HG02981 (cell line): Measurements from ENCODE around the gene NOD2.

Experiments used
- ATAC-seq: cut with Tn5 transposase; IDR thresholded peaks from one replicate; pipeline ENCODE4 v1.9.1; 2021; ENCODE audit warnings: mild to moderate bottlenecking, moderate library complexity; ENCODE audit not compliant: unreplicated experiment

NOD2 gene

GRCh38 chr16:50690177-50690576 lies 3.2 kb upstream of the NOD2 start:
- ATAC-seq, result no peak

- ATAC-seq, result no peak
Observed at GRCh38 chr16:50692644-50692998, 785 bp upstream of the NOD2 start.

GRCh38 chr16:50694206-50694605 lies 800 bp downstream of the NOD2 start:
- no peak for ATAC-seq

GRCh38 chr16:50695017-50696000 lies 1.9 kb downstream of the NOD2 start:
- ATAC-seq, result no peak

GRCh38 chr16:50696126-50696525 lies 2.7 kb downstream of the NOD2 start:
- ATAC-seq, result peak; percentile 19

GRCh38 chr16:50696575-50697420 lies 3.4 kb downstream of the NOD2 start:
- peak; percentile 65 for ATAC-seq

- ATAC-seq, result no peak
Observed at GRCh38 chr16:50697421-50697715, 4.0 kb downstream of the NOD2 start.

- ATAC-seq, result peak; percentile 38
Observed at GRCh38 chr16:50697881-50698767, 4.7 kb downstream of the NOD2 start.

- ATAC-seq, result no peak
Observed at GRCh38 chr16:50699326-50700159, 6.1 kb downstream of the NOD2 start.

GRCh38 chr16:50702725-50703124 lies 9.3 kb downstream of the NOD2 start:
- ATAC-seq, result no peak

- ATAC-seq, result no peak
Observed at GRCh38 chr16:50704245-50704644, 10.8 kb downstream of the NOD2 start.

- ATAC-seq, result no peak
Observed at GRCh38 chr16:50705436-50706110, 12.2 kb downstream of the NOD2 start.

GRCh38 chr16:50706250-50706649 lies 12.8 kb downstream of the NOD2 start:
- ATAC-seq, result no peak

- no peak for ATAC-seq
Observed at GRCh38 chr16:50708373-50709060, 15.1 kb downstream of the NOD2 start.

- peak; percentile 42 for ATAC-seq
Observed at GRCh38 chr16:50709061-50709684, 15.8 kb downstream of the NOD2 start.

GRCh38 chr16:50709980-50710379 lies 16.6 kb downstream of the NOD2 start:
- no peak for ATAC-seq

- ATAC-seq, result no peak
Observed at GRCh38 chr16:50711040-50711439, 17.6 kb downstream of the NOD2 start.

- no peak for ATAC-seq
Observed at GRCh38 chr16:50711862-50712559, 18.6 kb downstream of the NOD2 start.
